Lower leg skin (tissue), 3 donors: ENCODE measurements around the gene ENOX1.

Experiments
- CTCF ChIP-seq, 3 donors: fragments of 450-650 bp; IDR thresholded peaks; one replicate each; pipeline ENCODE4 v1.5.1; 2016; ENCODE audit warnings: antibody characterized with exemption in 3 of 3, mild to moderate bottlenecking in 3 of 3, moderate library complexity in 2 of 3
- POLR2A ChIP-seq, 2 donors: fragments of 450-650 bp; IDR thresholded peaks; one replicate each; pipeline ENCODE4 v1.6.1; 2016 to 2017; ENCODE audit warnings: antibody characterized with exemption in 2 of 2, mild to moderate bottlenecking in 1 of 2, moderate library complexity in 1 of 2

- TF ChIP-seq CTCF (IDR thresholded peaks at IDR 0.05): no peak
- no peak for TF ChIP-seq POLR2A (IDR thresholded peaks at IDR 0.05)
Observed at GRCh38 chr13:43469791-43470190, 317.0 kb downstream of the ENOX1 start.
